HG02678 (cell line): ENCODE results near the gene CLEC19A.

ENCODE experiments used
- ATAC-seq: cut with Tn5 transposase; IDR thresholded peaks from one replicate; pipeline ENCODE4 v1.9.1; 2021; ENCODE audit warnings: mild to moderate bottlenecking, moderate library complexity; ENCODE audit not compliant: unreplicated experiment

Gene CLEC19A

GRCh38 chr16:19284207-19284606 is 1.3 kb upstream of the CLEC19A start:
- ATAC-seq: no peak

GRCh38 chr16:19286827-19287226 is 1.3 kb downstream of the CLEC19A start:
- ATAC-seq: no peak

GRCh38 chr16:19287241-19287640 is 1.7 kb downstream of the CLEC19A start:
- no peak for ATAC-seq

- ATAC-seq: no peak
Measured at GRCh38 chr16:19288872-19289799, 3.6 kb downstream of the CLEC19A start.

- no peak for ATAC-seq
Measured at GRCh38 chr16:19289811-19290485, 4.4 kb downstream of the CLEC19A start.

GRCh38 chr16:19290860-19291259 is 5.3 kb downstream of the CLEC19A start:
- no peak for ATAC-seq

- no peak for ATAC-seq
Measured at GRCh38 chr16:19291475-19291874, 5.9 kb downstream of the CLEC19A start.

GRCh38 chr16:19292186-19292585 is 6.7 kb downstream of the CLEC19A start:
- no peak for ATAC-seq

GRCh38 chr16:19294156-19294649 is 8.7 kb downstream of the CLEC19A start:
- ATAC-seq: peak; percentile 81

GRCh38 chr16:19295393-19295792 is 9.9 kb downstream of the CLEC19A start:
- ATAC-seq: no peak

GRCh38 chr16:19297454-19297853 is 11.9 kb downstream of the CLEC19A start:
- no peak for ATAC-seq

GRCh38 chr16:19299565-19299964 is 14.0 kb downstream of the CLEC19A start:
- no peak for ATAC-seq

- no peak for ATAC-seq
Measured at GRCh38 chr16:19301931-19302330, 16.4 kb downstream of the CLEC19A start.

GRCh38 chr16:19304750-19305149 is 19.2 kb downstream of the CLEC19A start:
- ATAC-seq: no peak

GRCh38 chr16:19305443-19305842 is 19.9 kb downstream of the CLEC19A start:
- ATAC-seq: no peak

- no peak for ATAC-seq
Measured at GRCh38 chr16:19307587-19308241, 22.2 kb downstream of the CLEC19A start.

GRCh38 chr16:19308392-19308791 is 22.9 kb downstream of the CLEC19A start:
- no peak for ATAC-seq

GRCh38 chr16:19309178-19309577 is 23.6 kb downstream of the CLEC19A start:
- ATAC-seq: no peak

GRCh38 chr16:19314718-19315425 is 29.3 kb downstream of the CLEC19A start:
- ATAC-seq: no peak

GRCh38 chr16:19315889-19316433 is 30.4 kb downstream of the CLEC19A start:
- ATAC-seq: no peak
